ENCODE results near the gene ETFBKMT. TPM values are rescaled to one million over a fixed set of nuclear protein-coding genes. Genes with fewer than 3 reads are reported as not detected.
A peak's percentile ranks its signal among the peaks of the same experiment; 100 is the strongest.

Gene ETFBKMT
- total RNA-seq, 4 donors from 2014 or later: 0.53 to 1.9 (median 1.2) TPM

GRCh38 chr12:31655792-31656191 lies 3.7 kb upstream of the ETFBKMT start:
- no peaks in the 10 kb centered on the region for H3K27me3 ChIP-seq
- no peak for DNase-seq
- peak overlapping the region; percentile 67 to 81 (median 78) for H3K27ac ChIP-seq
- H3K4me3 ChIP-seq: no peak overlapping the region
- H3K4me1 ChIP-seq: peaks cover 3 to 71% (median 8%) of the 10 kb centered on the region in 3 donors
- intact Hi-C loops (cut with DNase I): no loop called here
- TF ChIP-seq POLR2A (IDR thresholded peaks at IDR 0.05): no peak
- TF ChIP-seq, protein P1, sequence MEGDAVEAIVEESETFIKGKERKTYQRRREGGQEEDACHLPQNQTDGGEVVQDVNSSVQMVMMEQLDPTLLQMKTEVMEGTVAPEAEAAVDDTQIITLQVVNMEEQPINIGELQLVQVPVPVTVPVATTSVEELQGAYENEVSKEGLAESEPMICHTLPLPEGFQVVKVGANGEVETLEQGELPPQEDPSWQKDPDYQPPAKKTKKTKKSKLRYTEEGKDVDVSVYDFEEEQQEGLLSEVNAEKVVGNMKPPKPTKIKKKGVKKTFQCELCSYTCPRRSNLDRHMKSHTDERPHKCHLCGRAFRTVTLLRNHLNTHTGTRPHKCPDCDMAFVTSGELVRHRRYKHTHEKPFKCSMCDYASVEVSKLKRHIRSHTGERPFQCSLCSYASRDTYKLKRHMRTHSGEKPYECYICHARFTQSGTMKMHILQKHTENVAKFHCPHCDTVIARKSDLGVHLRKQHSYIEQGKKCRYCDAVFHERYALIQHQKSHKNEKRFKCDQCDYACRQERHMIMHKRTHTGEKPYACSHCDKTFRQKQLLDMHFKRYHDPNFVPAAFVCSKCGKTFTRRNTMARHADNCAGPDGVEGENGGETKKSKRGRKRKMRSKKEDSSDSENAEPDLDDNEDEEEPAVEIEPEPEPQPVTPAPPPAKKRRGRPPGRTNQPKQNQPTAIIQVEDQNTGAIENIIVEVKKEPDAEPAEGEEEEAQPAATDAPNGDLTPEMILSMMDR (IDR thresholded peaks at IDR 0.05): peak in 3 of 6 experiments; percentile 13 to 34 (median 15)
- WGBS, 2 donors: 31 to 52% methylated on average over 1 of the region's 1 CpG
- no peaks in the 10 kb centered on the region for H3K9me3 ChIP-seq
- no peaks in the 10 kb centered on the region for H3K36me3 ChIP-seq

- intact Hi-C loops (cut with DNase I): no loop called here
- no peaks in the 10 kb centered on the region for H3K27me3 ChIP-seq
- peaks cover 3 to 63% (median 6%) of the 10 kb centered on the region in 3 donors for H3K4me1 ChIP-seq
- peak overlapping the region; percentile 50 to 79 (median 68) for H3K4me3 ChIP-seq
- no peak for DNase-seq
- H3K36me3 ChIP-seq: peaks cover 0 to 10% (median 0%) of the 10 kb centered on the region in 3 donors
- WGBS, 2 donors: 12 to 13% methylated on average over 11 of the region's 11 CpGs
- H3K27ac ChIP-seq: peak overlapping the region; percentile 95 to 98 (median 97)
- no peaks in the 10 kb centered on the region for H3K9me3 ChIP-seq
- TF ChIP-seq POLR2A (IDR thresholded peaks at IDR 0.05): no peak
- TF ChIP-seq, protein P1 (IDR thresholded peaks at IDR 0.05): no peak
These were observed 909 bp upstream of the ETFBKMT start for GRCh38 chr12:31658471-31659086.

DNA sequence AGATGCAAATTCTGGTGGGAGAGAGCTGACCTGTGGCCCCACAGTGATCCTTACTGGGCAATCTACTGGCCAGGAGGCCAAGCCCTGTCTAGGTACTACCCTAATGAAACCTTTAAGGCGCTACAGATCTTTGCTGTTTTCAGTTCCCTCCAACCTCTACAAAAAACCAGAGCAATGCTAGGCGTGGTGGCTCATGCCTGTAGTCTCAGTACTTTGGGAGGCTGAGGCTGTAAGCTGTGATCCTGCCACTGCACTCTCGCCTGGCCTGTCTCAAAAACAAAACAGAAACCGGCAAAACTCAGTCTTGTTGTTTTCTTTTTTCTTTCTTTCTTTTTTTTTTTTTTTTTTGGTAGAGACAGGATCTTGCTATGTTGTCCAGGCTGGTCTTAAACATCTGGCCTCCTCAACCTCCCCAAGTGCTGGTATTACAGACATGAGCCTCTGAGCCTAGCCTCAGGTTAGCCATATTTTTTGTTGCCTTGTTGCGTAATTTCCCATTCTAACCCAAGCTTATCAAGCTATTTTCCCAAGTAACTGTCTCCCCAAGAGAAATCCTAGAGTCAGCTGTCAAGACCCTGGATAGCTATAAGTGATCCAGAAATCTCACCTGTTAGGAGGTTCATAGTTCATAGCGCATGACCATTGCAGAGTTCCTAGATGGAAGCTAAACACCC lies 2.8 kb downstream of the ETFBKMT start:
- Histone ChIP-seq H3K4me1 (peaks cover 3 to 34% (median 4%) of the 10 kb centered on the region in 3 donors), H3K36me3 (peaks cover 0 to 10% (median 0%) of the 10 kb centered on the region in 3 donors), H3K27ac (no peak overlapping the region), H3K9me3 (peaks cover 0 to 10% (median 0%) of the 10 kb centered on the region in 3 donors), H3K4me3 (no peak overlapping the region), H3K27me3 (no peaks in the 10 kb centered on the region)
- intact Hi-C loops (cut with DNase I): no loop called here
- TF ChIP-seq, protein P1 (IDR thresholded peaks at IDR 0.05): no peak
- no peak for TF ChIP-seq POLR2A (IDR thresholded peaks at IDR 0.05)
- 87 to 91% methylated on average over 5 to 6 of the region's 6 CpGs for WGBS, 2 donors
- no peak for DNase-seq

GRCh38 chr12:31663576-31663975 lies 4.1 kb downstream of the ETFBKMT start:
- DNase-seq: no peak
- 69 to 92% methylated on average over 4 of the region's 4 CpGs for WGBS, 2 donors
- peaks cover 0 to 10% (median 0%) of the 10 kb centered on the region in 3 donors for H3K36me3 ChIP-seq
- no peak overlapping the region for H3K4me3 ChIP-seq
- intact Hi-C loops (cut with DNase I): no loop called here
- H3K9me3 ChIP-seq: peaks cover 0 to 13% (median 0%) of the 10 kb centered on the region in 3 donors
- no peak overlapping the region for H3K27ac ChIP-seq
- H3K4me1 ChIP-seq: peaks cover 0 to 24% (median under 1%) of the 10 kb centered on the region in 3 donors
- no peaks in the 10 kb centered on the region for H3K27me3 ChIP-seq
- TF ChIP-seq, protein P1 (IDR thresholded peaks at IDR 0.05): no peak
- no peak for TF ChIP-seq POLR2A (IDR thresholded peaks at IDR 0.05)

DNA sequence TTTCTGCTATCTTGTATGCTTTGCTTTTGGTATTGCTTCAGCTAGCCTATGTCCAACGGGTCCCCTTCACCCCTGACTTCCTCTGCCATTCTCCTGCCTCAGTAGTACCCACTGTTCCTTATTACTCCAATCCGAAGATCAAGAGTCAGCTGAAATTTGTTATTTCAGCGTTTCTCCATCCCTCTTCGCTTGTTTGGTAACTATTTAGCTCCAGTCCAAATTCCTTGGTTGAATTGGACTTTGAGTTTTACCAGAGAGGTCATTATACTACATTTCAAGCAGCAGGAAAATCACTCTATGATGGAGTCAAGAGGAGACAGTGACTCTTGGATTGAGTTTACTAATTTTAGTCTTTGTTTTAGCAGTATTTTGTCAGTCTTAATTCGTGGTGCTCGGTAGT lies 4.5 kb downstream of the ETFBKMT start:
- 82 to 87% methylated on average over 6 of the region's 6 CpGs for WGBS, 2 donors
- intact Hi-C loops (cut with DNase I): no loop called here
- Histone ChIP-seq H3K27ac (no peak overlapping the region), H3K4me3 (no peak overlapping the region), H3K36me3 (peaks cover 0 to 13% (median 0%) of the 10 kb centered on the region in 3 donors), H3K27me3 (no peaks in the 10 kb centered on the region), H3K4me1 (peaks cover 0 to 21% (median 0%) of the 10 kb centered on the region in 3 donors), H3K9me3 (peaks cover 0 to 17% (median 2%) of the 10 kb centered on the region in 3 donors)
- TF ChIP-seq, protein P1 (IDR thresholded peaks at IDR 0.05): no peak
- no peak for TF ChIP-seq POLR2A (IDR thresholded peaks at IDR 0.05)
- DNase-seq: no peak

All from esophagus squamous epithelium (tissue), 5 donors.